ENCODE results near the gene COL18A1.

- TF ChIP-seq, protein P1, sequence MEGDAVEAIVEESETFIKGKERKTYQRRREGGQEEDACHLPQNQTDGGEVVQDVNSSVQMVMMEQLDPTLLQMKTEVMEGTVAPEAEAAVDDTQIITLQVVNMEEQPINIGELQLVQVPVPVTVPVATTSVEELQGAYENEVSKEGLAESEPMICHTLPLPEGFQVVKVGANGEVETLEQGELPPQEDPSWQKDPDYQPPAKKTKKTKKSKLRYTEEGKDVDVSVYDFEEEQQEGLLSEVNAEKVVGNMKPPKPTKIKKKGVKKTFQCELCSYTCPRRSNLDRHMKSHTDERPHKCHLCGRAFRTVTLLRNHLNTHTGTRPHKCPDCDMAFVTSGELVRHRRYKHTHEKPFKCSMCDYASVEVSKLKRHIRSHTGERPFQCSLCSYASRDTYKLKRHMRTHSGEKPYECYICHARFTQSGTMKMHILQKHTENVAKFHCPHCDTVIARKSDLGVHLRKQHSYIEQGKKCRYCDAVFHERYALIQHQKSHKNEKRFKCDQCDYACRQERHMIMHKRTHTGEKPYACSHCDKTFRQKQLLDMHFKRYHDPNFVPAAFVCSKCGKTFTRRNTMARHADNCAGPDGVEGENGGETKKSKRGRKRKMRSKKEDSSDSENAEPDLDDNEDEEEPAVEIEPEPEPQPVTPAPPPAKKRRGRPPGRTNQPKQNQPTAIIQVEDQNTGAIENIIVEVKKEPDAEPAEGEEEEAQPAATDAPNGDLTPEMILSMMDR (IDR thresholded peaks at IDR 0.05) = no peak
- TF ChIP-seq POLR2A (IDR thresholded peaks at IDR 0.05) = no peak
These were observed 8.1 kb downstream of the COL18A1 start for GRCh38 chr21:45412909-45413611.
